AG04450 (cell line): Measurements from ENCODE around the gene JAGN1. TPM values are rescaled to one million over a fixed set of nuclear protein-coding genes. Genes with fewer than 3 reads are reported as not detected.

Experiments
- CTCF ChIA-PET: fragments of 300-600, 350-600 bp; formaldehyde crosslinking; extraction: SDS; loops from one replicate; lab custom pipeline; 2022; ENCODE audit warnings: antibody characterized with exemption, inconsistent platforms; lab: Charles Lee
- POLR2A ChIA-PET: fragments of 350-600 bp; formaldehyde crosslinking; extraction: SDS; loops from one replicate; lab custom pipeline; 2021; ENCODE audit warnings: antibody characterized with exemption, inconsistent platforms; lab: Yijun Ruan, JAX
- DNase-seq: peaks from one replicate; pipeline ENCODE4 v3.0.0-alpha.2; 2011; ENCODE audit warnings: low read depth, low spot score
- H3K27ac ChIP-seq: one replicate; pipeline ENCODE4 v1.5.1; 2012; ENCODE audit warnings: low read depth, low read length, control low read depth
- H3K27me3 ChIP-seq: one replicate; pipeline ENCODE4 v1.6.0; 2012; ENCODE audit warnings: low read length; ENCODE audit not compliant: control insufficient read depth, insufficient read depth
- H3K4me3 ChIP-seq: 2 replicates; pipeline ENCODE4 v1.5.1; 2011; ENCODE audit warnings: mild to moderate bottlenecking, low read depth, low read length, control low read depth
- H3K9me3 ChIP-seq: 2 replicates; pipeline ENCODE4 v1.5.1; 2012; ENCODE audit warnings: low read length; ENCODE audit not compliant: control insufficient read depth, insufficient read depth
- polyA plus RNA-seq: library from polyadenylated mRNA; depleted of rRNA; stranded (reverse); fragments of >200 nt; gene quantifications from 2 replicates; pipeline ENCODE4 v1.2.3, GENCODE V29; 2011; rRNA removed
- small RNA-seq: library from RNA; depleted of rRNA; stranded (forward); fragments of <200 nt; gene quantifications from one replicate; pipeline ENCODE3, GENCODE V24; 2012; ENCODE audit warnings: low read depth; ENCODE audit not compliant: insufficient read length
- TF ChIP-seq, protein P1 (sequence below): IDR thresholded peaks from 2 replicates; pipeline ENCODE4 v1.5.1; 2011; ENCODE audit warnings: low read depth, low read length, control low read depth, inconsistent platforms

Gene JAGN1
- polyA plus RNA-seq, 1 experiment: 44.4 TPM

DNA sequence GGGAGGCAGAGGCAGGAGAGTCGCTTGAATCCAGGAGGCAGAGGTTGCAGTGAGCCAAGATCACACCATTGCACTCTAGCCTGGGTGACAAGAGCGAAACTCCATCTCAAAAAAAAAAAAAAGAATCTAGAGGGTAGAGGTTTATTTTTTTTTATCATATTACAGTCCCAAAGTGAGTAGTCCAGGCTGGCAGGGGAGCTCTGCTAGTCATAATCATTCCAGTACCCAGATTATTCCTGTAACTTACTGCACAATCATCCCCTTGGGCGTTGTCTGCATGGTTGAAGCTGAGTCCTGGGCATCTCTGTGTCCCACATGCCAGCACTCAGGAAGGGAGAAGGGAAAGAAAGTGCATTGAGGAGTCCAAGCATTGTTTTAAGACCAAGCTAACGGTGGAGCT, 51.8 kb downstream of the JAGN1 start:
- Histone ChIP-seq H3K4me3 (no peak overlapping the region), H3K9me3 (no peaks in the 10 kb centered on the region; the same call in 1 of the 2 replicates), H3K27ac (no peak overlapping the region), H3K27me3 (no peaks in the 10 kb centered on the region)
- CTCF ChIA-PET: interaction anchor here (0.7 kb wide), 1 partner anchor 230 kb away, joined by 6 read pairs; no protein-coding TSS in a partner anchor
- DNase-seq: no peak
- TF ChIP-seq, protein P1, sequence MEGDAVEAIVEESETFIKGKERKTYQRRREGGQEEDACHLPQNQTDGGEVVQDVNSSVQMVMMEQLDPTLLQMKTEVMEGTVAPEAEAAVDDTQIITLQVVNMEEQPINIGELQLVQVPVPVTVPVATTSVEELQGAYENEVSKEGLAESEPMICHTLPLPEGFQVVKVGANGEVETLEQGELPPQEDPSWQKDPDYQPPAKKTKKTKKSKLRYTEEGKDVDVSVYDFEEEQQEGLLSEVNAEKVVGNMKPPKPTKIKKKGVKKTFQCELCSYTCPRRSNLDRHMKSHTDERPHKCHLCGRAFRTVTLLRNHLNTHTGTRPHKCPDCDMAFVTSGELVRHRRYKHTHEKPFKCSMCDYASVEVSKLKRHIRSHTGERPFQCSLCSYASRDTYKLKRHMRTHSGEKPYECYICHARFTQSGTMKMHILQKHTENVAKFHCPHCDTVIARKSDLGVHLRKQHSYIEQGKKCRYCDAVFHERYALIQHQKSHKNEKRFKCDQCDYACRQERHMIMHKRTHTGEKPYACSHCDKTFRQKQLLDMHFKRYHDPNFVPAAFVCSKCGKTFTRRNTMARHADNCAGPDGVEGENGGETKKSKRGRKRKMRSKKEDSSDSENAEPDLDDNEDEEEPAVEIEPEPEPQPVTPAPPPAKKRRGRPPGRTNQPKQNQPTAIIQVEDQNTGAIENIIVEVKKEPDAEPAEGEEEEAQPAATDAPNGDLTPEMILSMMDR: no peak
- POLR2A ChIA-PET: interaction anchor here (0.7 to 1.4 kb wide), 4 partner anchors 9 to 362 kb away, joined by 4 to 8 read pairs (median 6); partner anchors contain the start of gene CRELD1

DNA sequence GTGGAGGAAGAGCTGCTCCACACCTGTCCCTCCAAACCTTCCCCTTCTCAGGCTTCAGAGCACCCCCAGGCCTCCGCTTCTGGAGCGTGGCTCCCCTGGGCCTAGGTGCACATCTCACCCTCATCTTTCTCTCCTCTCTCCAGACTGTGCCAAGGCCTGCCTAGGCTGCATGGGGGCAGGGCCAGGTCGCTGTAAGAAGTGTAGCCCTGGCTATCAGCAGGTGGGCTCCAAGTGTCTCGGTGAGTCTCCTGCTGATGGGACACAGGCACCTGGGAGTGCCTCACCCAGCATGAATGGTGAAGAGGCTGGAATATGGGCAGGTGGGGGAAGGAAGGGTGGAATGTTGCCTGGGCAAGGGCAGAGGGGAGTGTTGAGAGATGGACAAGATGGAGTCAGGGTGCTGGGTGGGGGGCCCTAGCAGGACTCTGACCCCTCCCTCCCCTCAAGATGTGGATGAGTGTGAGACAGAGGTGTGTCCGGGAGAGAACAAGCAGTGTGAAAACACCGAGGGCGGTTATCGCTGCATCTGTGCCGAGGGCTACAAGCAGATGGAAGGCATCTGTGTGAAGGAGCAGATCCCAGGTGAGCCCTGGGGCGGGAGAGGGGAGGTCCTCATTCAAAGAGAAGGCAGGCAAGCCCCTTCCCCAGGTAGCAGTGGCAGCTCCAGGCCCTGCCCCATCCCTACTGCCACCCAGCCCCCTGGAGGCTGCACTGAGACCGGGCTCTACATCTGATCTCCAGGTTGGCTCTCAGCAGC, 52.7 kb downstream of the JAGN1 start:
- POLR2A ChIA-PET: interaction anchor here (1.4 kb wide), 1 partner anchor 10 kb away, joined by 8 read pairs; the partner anchor contains the start of gene CRELD1
- peak overlapping the region; percentile 21 for H3K27ac ChIP-seq
- CTCF ChIA-PET: no interaction called here
- no peak overlapping the region for H3K4me3 ChIP-seq
- TF ChIP-seq, protein P1: no peak
- no peaks in the 10 kb centered on the region; the same call in 1 of the 2 replicates for H3K9me3 ChIP-seq
- no peak for DNase-seq
- H3K27me3 ChIP-seq: no peaks in the 10 kb centered on the region

Small RNA genes within 50 kb of the gene (small RNA-seq; reads per million reads assigned to genes)
- not detected for gene RNU6-882P

Other genes with a start within 250 kb of the JAGN1 start
- gene MTMR14, start 241.1 kb upstream of the JAGN1 start, polyA plus RNA-seq: 30.3 and 30.5 TPM in 2 replicates
- not detected in 2 replicates for gene CPNE9, start 186.8 kb upstream of the JAGN1 start, polyA plus RNA-seq
- gene BRPF1, start 158.9 kb upstream of the JAGN1 start, polyA plus RNA-seq: 5.7 and 8.3 TPM in 2 replicates
- gene OGG1, start 140.7 kb upstream of the JAGN1 start, polyA plus RNA-seq: 23.5 and 26.5 TPM in 2 replicates
- 26.8 and 28.7 TPM in 2 replicates for gene CAMK1, start 120.7 kb upstream of the JAGN1 start, polyA plus RNA-seq
- gene TADA3, start 98.1 kb upstream of the JAGN1 start, polyA plus RNA-seq: 61.8 and 83.7 TPM in 2 replicates
- 199 and 200 TPM in 2 replicates for gene ARPC4, start 97.5 kb upstream of the JAGN1 start, polyA plus RNA-seq
- gene TTLL3, start 80.3 kb upstream of the JAGN1 start, polyA plus RNA-seq: 17.8 and 22.4 TPM in 2 replicates
- 29.0 and 34.2 TPM in 2 replicates for gene RPUSD3, start 46.6 kb upstream of the JAGN1 start, polyA plus RNA-seq
- not detected in 2 replicates for gene CIDEC, start 10.4 kb upstream of the JAGN1 start, polyA plus RNA-seq
- 2.0 and 2.1 TPM in 2 replicates for gene IL17RE, start 12.2 kb downstream of the JAGN1 start, polyA plus RNA-seq
- gene IL17RC, start 26.5 kb downstream of the JAGN1 start, polyA plus RNA-seq: 17.3 and 24.4 TPM in 2 replicates
- 29.5 TPM in 2 replicates for gene CRELD1, start 43.2 kb downstream of the JAGN1 start, polyA plus RNA-seq
- 3.4 and 4.2 TPM in 2 replicates for gene PRRT3, start 61.8 kb downstream of the JAGN1 start, polyA plus RNA-seq
- gene EMC3, start 96.2 kb downstream of the JAGN1 start, polyA plus RNA-seq: 159 and 161 TPM in 2 replicates
- 3.6 and 5.4 TPM in 2 replicates for gene FANCD2, start 135.8 kb downstream of the JAGN1 start, polyA plus RNA-seq
- not detected in 2 replicates for gene FANCD2OS, start 217.6 kb downstream of the JAGN1 start, polyA plus RNA-seq
- gene BRK1, start 225.1 kb downstream of the JAGN1 start, polyA plus RNA-seq: 198 and 202 TPM in 2 replicates